GM23338 (cell line): Measurements from ENCODE around the gene BLOC1S6.
"Not testable (repeated sequence)": the region's sequence is repeated elsewhere in the genome, so short reads cannot be mapped to it uniquely, and the experiment has no call there.

Source experiments
- CREB1 ChIP-seq: fragments of 250-450 bp; sonication (Bioruptor Pico); IDR thresholded peaks from 2 replicates; pipeline ENCODE4 v1.5.0; 2020; ENCODE audit warnings: low read depth, mild to moderate bottlenecking, moderate library complexity
- EZH2 ChIP-seq: fragments of 200-600 bp; sonication (generic); IDR thresholded peaks from one replicate; pipeline ENCODE4 v1.8.0; 2017; ENCODE audit warnings: antibody characterized with exemption, mild to moderate bottlenecking, low read depth; ENCODE audit not compliant: unreplicated experiment
- EZH2phosphoT487 ChIP-seq: fragments of 200-600 bp; sonication (generic); IDR thresholded peaks from one replicate; pipeline ENCODE4 v1.8.1; 2018; ENCODE audit warnings: antibody characterized with exemption; ENCODE audit not compliant: unreplicated experiment
- JUNB ChIP-seq: IDR thresholded peaks from one replicate; pipeline ENCODE4 v1.6.1; 2016; ENCODE audit warnings: antibody characterized with exemption; ENCODE audit not compliant: unreplicated experiment
- NANOG ChIP-seq: IDR thresholded peaks from 2 replicates; pipeline ENCODE4 v1.6.1; 2016; ENCODE audit warnings: antibody characterized with exemption, borderline replicate concordance
- POLR2AphosphoS5 ChIP-seq: IDR thresholded peaks from 2 replicates; pipeline ENCODE4 v1.6.1; 2016; ENCODE audit warnings: antibody characterized with exemption, low read depth
- ZNF114 ChIP-seq: fragments of 250-450 bp; sonication (Bioruptor Pico); IDR thresholded peaks from 2 replicates; pipeline ENCODE4 v1.5.0; 2020; ENCODE audit warnings: mild to moderate bottlenecking, moderate library complexity
- ZNF331 ChIP-seq: fragments of 250-450 bp; sonication (Bioruptor Pico); IDR thresholded peaks from 2 replicates; pipeline ENCODE4 v1.5.0; 2020; ENCODE audit warnings: low read depth, mild to moderate bottlenecking, moderate library complexity
- TF ChIP-seq, protein P1 (sequence below), 2 experiments: fragments of 200-600 bp in 1 of 2; sonication (generic) in 1 of 2; conservative IDR thresholded peaks; 2 replicates each; pipeline versions ENCODE4 v1.5.1 to v1.6.1; 2016 to 2017; ENCODE audit warnings: antibody characterized with exemption in 2 of 2, low read depth in 2 of 2, mild to moderate bottlenecking in 2 of 2, moderate library complexity in 1 of 2
- TF ChIP-seq, protein P2 (sequence below): IDR thresholded peaks from 2 replicates; pipeline ENCODE4 v1.6.1; 2016; ENCODE audit warnings: antibody characterized with exemption
- TF ChIP-seq, protein P3 (sequence below): IDR thresholded peaks from one replicate; pipeline ENCODE4 v1.6.1; 2018; ENCODE audit warnings: antibody characterized with exemption; ENCODE audit not compliant: unreplicated experiment

DNA sequence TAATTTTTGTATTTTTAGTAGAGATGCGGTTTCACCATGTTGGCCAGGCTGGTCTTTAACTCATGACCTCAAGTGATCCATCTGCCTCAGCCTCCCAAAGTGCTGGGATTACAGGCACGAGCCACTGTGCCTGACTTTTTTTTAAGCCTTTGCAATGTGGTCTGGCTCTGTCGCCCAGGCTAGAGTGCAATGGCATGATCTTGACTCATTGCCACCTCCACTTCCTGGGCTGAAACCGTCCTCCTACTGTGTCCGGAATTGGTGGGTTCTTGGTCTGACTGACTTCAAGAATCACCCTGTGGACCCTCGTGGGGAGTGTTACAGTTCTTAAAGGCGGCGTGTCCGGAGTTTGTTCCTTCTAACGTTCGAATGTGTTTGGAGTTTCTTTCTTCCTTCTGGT lies 62.8 kb downstream of the BLOC1S6 start:
- not testable (repeated sequence) for TF ChIP-seq EZH2; EZH2phosphoT487; ZNF114 (CRISPR knock-in tag); JUNB; POLR2AphosphoS5; CREB1 (CRISPR knock-in tag); NANOG; ZNF331 (CRISPR knock-in tag)
- TF ChIP-seq, protein P1, sequence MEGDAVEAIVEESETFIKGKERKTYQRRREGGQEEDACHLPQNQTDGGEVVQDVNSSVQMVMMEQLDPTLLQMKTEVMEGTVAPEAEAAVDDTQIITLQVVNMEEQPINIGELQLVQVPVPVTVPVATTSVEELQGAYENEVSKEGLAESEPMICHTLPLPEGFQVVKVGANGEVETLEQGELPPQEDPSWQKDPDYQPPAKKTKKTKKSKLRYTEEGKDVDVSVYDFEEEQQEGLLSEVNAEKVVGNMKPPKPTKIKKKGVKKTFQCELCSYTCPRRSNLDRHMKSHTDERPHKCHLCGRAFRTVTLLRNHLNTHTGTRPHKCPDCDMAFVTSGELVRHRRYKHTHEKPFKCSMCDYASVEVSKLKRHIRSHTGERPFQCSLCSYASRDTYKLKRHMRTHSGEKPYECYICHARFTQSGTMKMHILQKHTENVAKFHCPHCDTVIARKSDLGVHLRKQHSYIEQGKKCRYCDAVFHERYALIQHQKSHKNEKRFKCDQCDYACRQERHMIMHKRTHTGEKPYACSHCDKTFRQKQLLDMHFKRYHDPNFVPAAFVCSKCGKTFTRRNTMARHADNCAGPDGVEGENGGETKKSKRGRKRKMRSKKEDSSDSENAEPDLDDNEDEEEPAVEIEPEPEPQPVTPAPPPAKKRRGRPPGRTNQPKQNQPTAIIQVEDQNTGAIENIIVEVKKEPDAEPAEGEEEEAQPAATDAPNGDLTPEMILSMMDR (conservative IDR thresholded peaks at IDR 0.05; ENCODE audit: low read depth in 2 of 2) = not testable (repeated sequence)
- TF ChIP-seq, protein P2, sequence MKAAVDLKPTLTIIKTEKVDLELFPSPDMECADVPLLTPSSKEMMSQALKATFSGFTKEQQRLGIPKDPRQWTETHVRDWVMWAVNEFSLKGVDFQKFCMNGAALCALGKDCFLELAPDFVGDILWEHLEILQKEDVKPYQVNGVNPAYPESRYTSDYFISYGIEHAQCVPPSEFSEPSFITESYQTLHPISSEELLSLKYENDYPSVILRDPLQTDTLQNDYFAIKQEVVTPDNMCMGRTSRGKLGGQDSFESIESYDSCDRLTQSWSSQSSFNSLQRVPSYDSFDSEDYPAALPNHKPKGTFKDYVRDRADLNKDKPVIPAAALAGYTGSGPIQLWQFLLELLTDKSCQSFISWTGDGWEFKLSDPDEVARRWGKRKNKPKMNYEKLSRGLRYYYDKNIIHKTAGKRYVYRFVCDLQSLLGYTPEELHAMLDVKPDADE = not testable (repeated sequence)
- TF ChIP-seq, protein P3, sequence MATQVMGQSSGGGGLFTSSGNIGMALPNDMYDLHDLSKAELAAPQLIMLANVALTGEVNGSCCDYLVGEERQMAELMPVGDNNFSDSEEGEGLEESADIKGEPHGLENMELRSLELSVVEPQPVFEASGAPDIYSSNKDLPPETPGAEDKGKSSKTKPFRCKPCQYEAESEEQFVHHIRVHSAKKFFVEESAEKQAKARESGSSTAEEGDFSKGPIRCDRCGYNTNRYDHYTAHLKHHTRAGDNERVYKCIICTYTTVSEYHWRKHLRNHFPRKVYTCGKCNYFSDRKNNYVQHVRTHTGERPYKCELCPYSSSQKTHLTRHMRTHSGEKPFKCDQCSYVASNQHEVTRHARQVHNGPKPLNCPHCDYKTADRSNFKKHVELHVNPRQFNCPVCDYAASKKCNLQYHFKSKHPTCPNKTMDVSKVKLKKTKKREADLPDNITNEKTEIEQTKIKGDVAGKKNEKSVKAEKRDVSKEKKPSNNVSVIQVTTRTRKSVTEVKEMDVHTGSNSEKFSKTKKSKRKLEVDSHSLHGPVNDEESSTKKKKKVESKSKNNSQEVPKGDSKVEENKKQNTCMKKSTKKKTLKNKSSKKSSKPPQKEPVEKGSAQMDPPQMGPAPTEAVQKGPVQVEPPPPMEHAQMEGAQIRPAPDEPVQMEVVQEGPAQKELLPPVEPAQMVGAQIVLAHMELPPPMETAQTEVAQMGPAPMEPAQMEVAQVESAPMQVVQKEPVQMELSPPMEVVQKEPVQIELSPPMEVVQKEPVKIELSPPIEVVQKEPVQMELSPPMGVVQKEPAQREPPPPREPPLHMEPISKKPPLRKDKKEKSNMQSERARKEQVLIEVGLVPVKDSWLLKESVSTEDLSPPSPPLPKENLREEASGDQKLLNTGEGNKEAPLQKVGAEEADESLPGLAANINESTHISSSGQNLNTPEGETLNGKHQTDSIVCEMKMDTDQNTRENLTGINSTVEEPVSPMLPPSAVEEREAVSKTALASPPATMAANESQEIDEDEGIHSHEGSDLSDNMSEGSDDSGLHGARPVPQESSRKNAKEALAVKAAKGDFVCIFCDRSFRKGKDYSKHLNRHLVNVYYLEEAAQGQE = not testable (repeated sequence)
